DOHH2 (cell line): ENCODE results near the gene EXOC6B.

Experiments
- H3F3A ChIP-seq: fragments of 200-600 bp; sonication (generic), shearing (Covaris generic); 2 replicates; pipeline ENCODE4 v1.6.0; 2016; ENCODE audit warnings: antibody characterized with exemption, mild to moderate bottlenecking; ENCODE audit not compliant: control insufficient read depth, insufficient read depth
- H3K27ac ChIP-seq: fragments of 200-600 bp; sonication (generic); 2 replicates; pipeline ENCODE4 v1.5.1; 2014; ENCODE audit warnings: low read depth, mild to moderate bottlenecking, low read length, moderate library complexity
- H3K27me3 ChIP-seq: fragments of 200-600 bp; sonication (generic); 2 replicates; pipeline ENCODE4 v1.6.1; 2014; ENCODE audit warnings: mild to moderate bottlenecking, low read length, mixed read lengths; ENCODE audit not compliant: control insufficient read depth
- H3K36me3 ChIP-seq: fragments of 200-600 bp; sonication (generic); 2 replicates; pipeline ENCODE4 v1.6.1; 2014; ENCODE audit warnings: mild to moderate bottlenecking, low read length, moderate library complexity, mixed read lengths; ENCODE audit not compliant: control insufficient read depth
- H3K4me1 ChIP-seq: fragments of 200-600 bp; sonication (generic); 2 replicates; pipeline ENCODE4 v1.6.1; 2014; ENCODE audit warnings: mild to moderate bottlenecking, low read length, mixed read lengths; ENCODE audit not compliant: control insufficient read depth
- H3K4me2 ChIP-seq: fragments of 200-600 bp; sonication (generic); 2 replicates; pipeline ENCODE4 v1.6.0; 2014; ENCODE audit warnings: mild to moderate bottlenecking, low read length, moderate library complexity
- H3K4me3 ChIP-seq: fragments of 200-600 bp; sonication (generic); 2 replicates; pipeline ENCODE4 v1.5.1; 2014; ENCODE audit warnings: mild to moderate bottlenecking, low read length, mixed read lengths
- H3K79me2 ChIP-seq: fragments of 200-600 bp; sonication (generic); 2 replicates; pipeline ENCODE4 v1.6.1; 2014; ENCODE audit warnings: mild to moderate bottlenecking, low read length, mixed read lengths; ENCODE audit not compliant: control insufficient read depth
- H3K9me2 ChIP-seq: fragments of 200-600 bp; sonication (generic); replicated peaks from 2 replicates; pipeline ENCODE4 v1.6.1; 2014; ENCODE audit warnings: mild to moderate bottlenecking, low read length, mixed read lengths; ENCODE audit not compliant: control insufficient read depth
- H3K9me3 ChIP-seq: fragments of 200-600 bp; sonication (generic); 2 replicates; pipeline ENCODE4 v1.6.1; 2014; ENCODE audit warnings: antibody characterized with exemption, low read length, mixed read lengths; ENCODE audit not compliant: control insufficient read depth, insufficient read depth
- H4K20me1 ChIP-seq: fragments of 200-600 bp; sonication (generic); 2 replicates; pipeline ENCODE4 v1.6.0; 2014; ENCODE audit warnings: low read depth, mild to moderate bottlenecking, antibody characterized with exemption, low read length, moderate library complexity; ENCODE audit not compliant: control insufficient read depth, insufficient read depth
- EZH2phosphoT487 ChIP-seq: fragments of 200-600 bp; sonication (generic); IDR thresholded peaks from 2 replicates; pipeline ENCODE4 v1.6.1; 2017; ENCODE audit warnings: borderline replicate concordance, mild to moderate bottlenecking, antibody characterized with exemption, low read length, moderate library complexity, mixed read lengths
- TF ChIP-seq, protein P1 (sequence below): fragments of 200-600 bp; sonication (generic); IDR thresholded peaks from one replicate; pipeline ENCODE4 v1.5.1; 2014; ENCODE audit warnings: antibody characterized with exemption, mild to moderate bottlenecking, low read depth, low read length; ENCODE audit not compliant: poor library complexity, severe bottlenecking

EXOC6B gene

DNA sequence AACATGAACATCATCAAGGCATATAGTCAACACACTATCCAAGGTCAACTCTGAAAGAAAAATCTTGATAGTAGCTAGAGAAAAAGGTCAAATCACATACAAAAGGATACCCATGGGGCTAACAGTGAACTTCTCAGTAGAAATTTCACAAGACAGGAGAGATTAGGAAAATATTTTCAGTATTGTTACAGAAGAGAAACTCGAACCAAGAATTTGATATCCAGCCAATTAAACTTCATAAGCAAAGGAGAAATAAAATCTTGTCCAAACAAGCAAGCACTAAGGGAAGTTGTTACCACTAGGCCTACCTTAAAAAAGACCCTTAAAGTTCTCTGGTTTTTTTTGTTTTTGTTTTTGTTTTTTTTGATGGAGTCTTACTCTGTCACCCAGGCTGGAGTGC, 242.5 kb downstream of the EXOC6B start:
- H3K9me3 ChIP-seq: no peaks in the 10 kb centered on the region
- no peak overlapping the region for H3K27ac ChIP-seq
- no peaks in the 10 kb centered on the region for H3K9me2 ChIP-seq
- no peaks in the 10 kb centered on the region for H3K36me3 ChIP-seq
- H3K4me2 ChIP-seq: no peak overlapping the region
- no peaks in the 10 kb centered on the region for H3K27me3 ChIP-seq
- H3K79me2 ChIP-seq: no peaks in the 10 kb centered on the region
- H3K4me1 ChIP-seq: no peaks in the 10 kb centered on the region
- no peak overlapping the region for H3K4me3 ChIP-seq
- no peaks in the 10 kb centered on the region for H3F3A ChIP-seq
- TF ChIP-seq, protein P1, sequence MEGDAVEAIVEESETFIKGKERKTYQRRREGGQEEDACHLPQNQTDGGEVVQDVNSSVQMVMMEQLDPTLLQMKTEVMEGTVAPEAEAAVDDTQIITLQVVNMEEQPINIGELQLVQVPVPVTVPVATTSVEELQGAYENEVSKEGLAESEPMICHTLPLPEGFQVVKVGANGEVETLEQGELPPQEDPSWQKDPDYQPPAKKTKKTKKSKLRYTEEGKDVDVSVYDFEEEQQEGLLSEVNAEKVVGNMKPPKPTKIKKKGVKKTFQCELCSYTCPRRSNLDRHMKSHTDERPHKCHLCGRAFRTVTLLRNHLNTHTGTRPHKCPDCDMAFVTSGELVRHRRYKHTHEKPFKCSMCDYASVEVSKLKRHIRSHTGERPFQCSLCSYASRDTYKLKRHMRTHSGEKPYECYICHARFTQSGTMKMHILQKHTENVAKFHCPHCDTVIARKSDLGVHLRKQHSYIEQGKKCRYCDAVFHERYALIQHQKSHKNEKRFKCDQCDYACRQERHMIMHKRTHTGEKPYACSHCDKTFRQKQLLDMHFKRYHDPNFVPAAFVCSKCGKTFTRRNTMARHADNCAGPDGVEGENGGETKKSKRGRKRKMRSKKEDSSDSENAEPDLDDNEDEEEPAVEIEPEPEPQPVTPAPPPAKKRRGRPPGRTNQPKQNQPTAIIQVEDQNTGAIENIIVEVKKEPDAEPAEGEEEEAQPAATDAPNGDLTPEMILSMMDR: no peak
- no peak for TF ChIP-seq EZH2phosphoT487
- no peaks in the 10 kb centered on the region for H4K20me1 ChIP-seq

DNA sequence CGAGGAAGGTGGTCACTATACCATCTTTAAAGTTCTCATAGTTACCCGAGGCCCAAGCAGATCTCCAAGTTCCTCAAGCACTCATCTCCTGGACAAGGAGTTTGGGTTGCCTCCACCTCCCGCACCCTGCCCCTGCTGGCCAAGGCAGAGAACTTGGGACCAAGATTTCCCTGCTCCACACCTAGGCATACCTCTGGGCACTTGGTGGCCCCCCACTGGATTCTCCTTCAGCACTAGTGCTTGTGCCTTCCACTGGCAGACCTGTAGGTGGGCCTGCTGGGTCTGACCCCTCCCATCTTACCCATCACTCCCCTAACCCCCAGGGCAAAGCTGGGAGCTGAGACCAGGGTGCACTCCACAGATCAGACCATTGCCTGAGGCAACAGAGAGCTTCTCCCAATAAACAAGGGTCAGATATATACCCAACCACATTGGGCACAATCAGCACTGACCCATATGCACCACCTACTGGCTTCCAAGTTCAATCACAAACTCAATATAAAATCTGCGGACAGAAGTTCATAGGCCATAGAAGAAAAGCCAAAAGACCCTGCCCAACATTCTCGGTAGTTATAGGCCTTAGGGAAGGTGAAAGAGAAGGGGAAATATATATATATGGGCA, 244.2 kb downstream of the EXOC6B start:
- no peaks in the 10 kb centered on the region for H4K20me1 ChIP-seq
- no peaks in the 10 kb centered on the region for H3F3A ChIP-seq
- no peak overlapping the region for H3K27ac ChIP-seq
- H3K9me2 ChIP-seq: no peaks in the 10 kb centered on the region
- H3K4me3 ChIP-seq: no peak overlapping the region
- H3K4me2 ChIP-seq: no peak overlapping the region
- no peaks in the 10 kb centered on the region for H3K79me2 ChIP-seq
- H3K9me3 ChIP-seq: no peaks in the 10 kb centered on the region
- TF ChIP-seq, protein P1: no peak
- TF ChIP-seq EZH2phosphoT487: no peak
- H3K4me1 ChIP-seq: no peaks in the 10 kb centered on the region
- H3K27me3 ChIP-seq: no peaks in the 10 kb centered on the region
- H3K36me3 ChIP-seq: no peaks in the 10 kb centered on the region

DNA sequence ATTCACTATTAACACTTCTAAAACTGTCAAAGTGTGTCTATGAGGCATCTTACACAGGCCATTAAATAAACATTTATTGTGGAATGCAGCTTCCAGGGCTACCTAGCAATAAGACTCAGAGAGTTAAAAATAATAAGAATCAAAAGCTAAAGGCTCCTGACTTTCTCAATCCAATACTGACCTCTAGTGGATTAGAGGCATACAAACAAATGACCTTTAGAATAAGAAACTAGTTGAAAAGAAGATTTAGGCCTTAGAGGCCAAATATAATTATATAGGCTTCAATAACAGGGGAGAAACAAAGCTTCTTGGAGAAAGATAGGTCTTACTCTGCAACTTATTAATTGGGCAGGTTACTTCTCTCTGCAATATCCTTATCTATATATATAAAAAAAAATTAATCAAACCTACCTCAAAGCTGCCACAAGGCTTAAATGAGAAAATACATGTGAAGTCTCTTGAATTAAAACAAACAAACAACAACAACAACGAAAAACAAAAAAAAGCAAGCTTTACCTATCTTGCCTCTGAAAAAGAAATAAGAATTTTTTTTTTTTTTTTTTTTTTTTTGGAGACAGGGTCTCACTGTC, 246.1 kb downstream of the EXOC6B start:
- Histone ChIP-seq H4K20me1 (no peaks in the 10 kb centered on the region), H3K9me3 (no peaks in the 10 kb centered on the region), H3K79me2 (no peaks in the 10 kb centered on the region), H3K4me1 (no peaks in the 10 kb centered on the region), H3K4me3 (no peak overlapping the region), H3K27me3 (no peaks in the 10 kb centered on the region), H3K9me2 (no peaks in the 10 kb centered on the region), H3K4me2 (no peak overlapping the region), H3K27ac (no peak overlapping the region), H3K36me3 (no peaks in the 10 kb centered on the region), H3F3A (no peaks in the 10 kb centered on the region)
- TF ChIP-seq EZH2phosphoT487: no peak
- TF ChIP-seq, protein P1: peak; percentile 62
